WTC11 (cell line): ENCODE data around the gene UNC13D. TPM values are rescaled to one million over a fixed set of nuclear protein-coding genes. Genes with fewer than 3 reads are reported as not detected.

Source experiments
- ATAC-seq: fragments of 200-7000 bp; cut with Tn5 transposase; 2 replicates; pipeline ENCODE4 v1.10.0; 2021; ENCODE audit warnings: mild to moderate bottlenecking, moderate library complexity
- CTCF ChIA-PET: fragments of 300-600 bp; sonication (Branson Sonifier 250); formaldehyde crosslinking; loops from one replicate; lab custom pipeline; 2021; ENCODE audit warnings: antibody characterized with exemption; lab: Charles Lee
- POLR2A ChIA-PET: fragments of 350-600 bp; sonication (Branson Sonifier 250); formaldehyde crosslinking; loops from one replicate; lab custom pipeline; 2021; ENCODE audit warnings: antibody characterized with exemption; lab: Charles Lee
- DNase-seq: peaks from one replicate; pipeline ENCODE4 v3.0.0; 2021; ENCODE audit warnings: low spot score
- H3K27ac Mint-ChIP-seq: 2 replicates; pipeline ENCODE4 v1.8.0; 2021; ENCODE audit warnings: mixed read lengths
- H3K27me3 Mint-ChIP-seq: 2 replicates; pipeline ENCODE4 v1.8.0; 2021; ENCODE audit warnings: low read depth, mild to moderate bottlenecking, moderate library complexity, mixed read lengths
- H3K36me3 Mint-ChIP-seq: 2 replicates; pipeline ENCODE4 v1.8.0; 2021; ENCODE audit warnings: mixed read lengths
- H3K4me1 Mint-ChIP-seq: 2 replicates; pipeline ENCODE4 v1.8.0; 2022; ENCODE audit warnings: mixed read lengths
- H3K4me3 Mint-ChIP-seq: 2 replicates; pipeline ENCODE4 v1.8.0; 2021; ENCODE audit warnings: mild to moderate bottlenecking, moderate library complexity, mixed read lengths
- H3K9me3 Mint-ChIP-seq: 2 replicates; pipeline ENCODE4 v1.8.0; 2021; ENCODE audit warnings: mixed read lengths
- CBFB ChIP-seq: sonication (generic); formaldehyde crosslinking; IDR thresholded peaks from 2 replicates; pipeline ENCODE4 v1.8.1; 2022; ENCODE audit warnings: mild to moderate bottlenecking, low read depth, missing genetic modification reagents
- E2F4 ChIP-seq: sonication (generic); formaldehyde crosslinking; IDR thresholded peaks from 2 replicates; pipeline ENCODE4 v1.8.1; 2022; ENCODE audit warnings: low read depth, mild to moderate bottlenecking, moderate library complexity, missing genetic modification reagents, borderline replicate concordance
- E2F5 ChIP-seq: sonication (generic); formaldehyde crosslinking; IDR thresholded peaks from 2 replicates; pipeline ENCODE4 v1.8.1; 2022; ENCODE audit warnings: mild to moderate bottlenecking, moderate library complexity, missing genetic modification reagents
- KAT7 ChIP-seq: sonication (generic); formaldehyde crosslinking; IDR thresholded peaks from 2 replicates; pipeline ENCODE4 v1.8.1; 2023; ENCODE audit warnings: missing genetic modification reagents, mild to moderate bottlenecking, borderline replicate concordance
- MAX ChIP-seq: sonication (generic); formaldehyde crosslinking; IDR thresholded peaks from 2 replicates; pipeline ENCODE4 v1.8.0; 2022; ENCODE audit warnings: mild to moderate bottlenecking, missing genetic modification reagents
- NFATC4 ChIP-seq: fragments of 250-450 bp; sonication (Bioruptor Pico); IDR thresholded peaks from 2 replicates; pipeline ENCODE4 v1.9.0; 2021; ENCODE audit warnings: mild to moderate bottlenecking
- NFE2L1 ChIP-seq: sonication (generic); formaldehyde crosslinking; IDR thresholded peaks from 2 replicates; pipeline ENCODE4 v1.8.1; 2023; ENCODE audit warnings: missing genetic modification reagents
- NFYB ChIP-seq: sonication (generic); formaldehyde crosslinking; conservative IDR thresholded peaks from 2 replicates; pipeline ENCODE4 v1.8.0; 2022; ENCODE audit warnings: low read depth, missing genetic modification reagents
- OVOL2 ChIP-seq: fragments of 250-450 bp; sonication (Bioruptor Pico); IDR thresholded peaks from 2 replicates; pipeline ENCODE4 v1.9.0; 2021; ENCODE audit warnings: mild to moderate bottlenecking, borderline replicate concordance
- PREB ChIP-seq: sonication (generic); formaldehyde crosslinking; IDR thresholded peaks from 2 replicates; pipeline ENCODE4 v1.8.1; 2022; ENCODE audit warnings: mild to moderate bottlenecking, missing genetic modification reagents, moderate library complexity, borderline replicate concordance
- SMAD4 ChIP-seq: sonication (generic); formaldehyde crosslinking; IDR thresholded peaks from 2 replicates; pipeline ENCODE4 v1.8.0; 2022; ENCODE audit warnings: mild to moderate bottlenecking, missing genetic modification reagents
- TEAD4 ChIP-seq: sonication (generic); formaldehyde crosslinking; IDR thresholded peaks from 2 replicates; pipeline ENCODE4 v1.8.0; 2022; ENCODE audit warnings: mild to moderate bottlenecking, missing genetic modification reagents
- ZNF138 ChIP-seq: sonication (generic); formaldehyde crosslinking; conservative IDR thresholded peaks from 2 replicates; pipeline ENCODE4 v1.8.1; 2022; ENCODE audit warnings: mild to moderate bottlenecking, moderate library complexity, missing genetic modification reagents
- ZNF317 ChIP-seq: sonication (generic); formaldehyde crosslinking; IDR thresholded peaks from 2 replicates; pipeline ENCODE4 v1.8.1; 2023; ENCODE audit warnings: low read depth, mild to moderate bottlenecking, moderate library complexity, missing genetic modification reagents, borderline replicate concordance
- ZNF396 ChIP-seq: fragments of 250-450 bp; sonication (Bioruptor Pico); IDR thresholded peaks from 2 replicates; pipeline ENCODE4 v1.8.0; 2021; ENCODE audit warnings: mild to moderate bottlenecking, moderate library complexity, borderline replicate concordance
- ZNF423 ChIP-seq: fragments of 250-450 bp; sonication (Bioruptor Pico); IDR thresholded peaks from 2 replicates; pipeline ENCODE4 v2.1.2; 2022; ENCODE audit warnings: mild to moderate bottlenecking, moderate library complexity
- total RNA-seq: library from RNA; stranded (reverse); gene quantifications from 3 replicates; pipeline ENCODE4 v1.2.3, GENCODE V29; 2021
- TF ChIP-seq, protein P1 (sequence below): sonication (generic); formaldehyde crosslinking; IDR thresholded peaks from 2 replicates; pipeline ENCODE4 v1.8.1; 2023; ENCODE audit warnings: mild to moderate bottlenecking, missing genetic modification reagents, borderline replicate concordance
- TF ChIP-seq, protein P2 (sequence below): sonication (generic); formaldehyde crosslinking; IDR thresholded peaks from 2 replicates; pipeline ENCODE4 v1.8.0; 2022; ENCODE audit warnings: mild to moderate bottlenecking, missing genetic modification reagents
- TF ChIP-seq, protein P3 (sequence below): sonication (generic); formaldehyde crosslinking; conservative IDR thresholded peaks from 2 replicates; pipeline ENCODE4 v1.8.1; 2022; ENCODE audit warnings: mild to moderate bottlenecking, missing genetic modification reagents

UNC13D gene
- total RNA-seq, 1 experiment from 2014 or later, result 13.1 TPM

GRCh38 chr17:75823257-75824041 is 20.8 kb downstream of the UNC13D start:
- CTCF ChIA-PET, result interaction anchor here (1.2 to 3.9 kb wide), 3 partner anchors 38 to 73 kb away, joined by 4 to 25 read pairs (median 6); no protein-coding TSS in a partner anchor
- POLR2A ChIA-PET, result no interaction called here
- no peaks in the 10 kb centered on the region for H3K9me3 Mint-ChIP-seq

DNA sequence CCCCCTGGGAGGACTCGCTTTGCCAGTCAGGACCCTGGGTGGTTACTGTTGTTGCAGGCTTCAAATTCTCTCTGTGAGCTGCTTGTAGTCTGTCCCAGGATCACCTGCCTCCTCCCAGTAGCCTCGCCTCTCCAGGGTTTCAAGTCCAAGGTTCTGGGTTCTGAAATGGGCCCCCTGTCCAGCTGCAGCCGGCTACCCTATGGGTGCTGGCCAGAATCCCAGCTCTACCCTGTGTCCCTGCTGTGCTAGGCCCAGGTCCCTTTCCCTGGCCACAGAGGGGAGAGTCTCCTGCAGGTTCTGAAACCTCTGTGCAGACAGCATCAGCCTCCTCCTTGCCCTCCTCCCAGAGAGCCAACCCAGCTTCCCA is 21.4 kb downstream of the UNC13D start:
- peaks cover 5% of the 10 kb centered on the region for H3K4me1 Mint-ChIP-seq
- no peak overlapping the region for H3K4me3 Mint-ChIP-seq
- DNase-seq (no peak), ATAC-seq (no peak)
- POLR2A ChIA-PET, result no interaction called here
- H3K9me3 Mint-ChIP-seq, result no peaks in the 10 kb centered on the region
- H3K27me3 Mint-ChIP-seq, result no peaks in the 10 kb centered on the region
- H3K27ac Mint-ChIP-seq, result no peak overlapping the region
- peaks cover 36% of the 10 kb centered on the region for H3K36me3 Mint-ChIP-seq
- CTCF ChIA-PET, result interaction anchor here (1.2 to 1.4 kb wide), 3 partner anchors 7 to 73 kb away, joined by 4 to 6 read pairs (median 6); no protein-coding TSS in a partner anchor
- TF ChIP-seq, protein P1, sequence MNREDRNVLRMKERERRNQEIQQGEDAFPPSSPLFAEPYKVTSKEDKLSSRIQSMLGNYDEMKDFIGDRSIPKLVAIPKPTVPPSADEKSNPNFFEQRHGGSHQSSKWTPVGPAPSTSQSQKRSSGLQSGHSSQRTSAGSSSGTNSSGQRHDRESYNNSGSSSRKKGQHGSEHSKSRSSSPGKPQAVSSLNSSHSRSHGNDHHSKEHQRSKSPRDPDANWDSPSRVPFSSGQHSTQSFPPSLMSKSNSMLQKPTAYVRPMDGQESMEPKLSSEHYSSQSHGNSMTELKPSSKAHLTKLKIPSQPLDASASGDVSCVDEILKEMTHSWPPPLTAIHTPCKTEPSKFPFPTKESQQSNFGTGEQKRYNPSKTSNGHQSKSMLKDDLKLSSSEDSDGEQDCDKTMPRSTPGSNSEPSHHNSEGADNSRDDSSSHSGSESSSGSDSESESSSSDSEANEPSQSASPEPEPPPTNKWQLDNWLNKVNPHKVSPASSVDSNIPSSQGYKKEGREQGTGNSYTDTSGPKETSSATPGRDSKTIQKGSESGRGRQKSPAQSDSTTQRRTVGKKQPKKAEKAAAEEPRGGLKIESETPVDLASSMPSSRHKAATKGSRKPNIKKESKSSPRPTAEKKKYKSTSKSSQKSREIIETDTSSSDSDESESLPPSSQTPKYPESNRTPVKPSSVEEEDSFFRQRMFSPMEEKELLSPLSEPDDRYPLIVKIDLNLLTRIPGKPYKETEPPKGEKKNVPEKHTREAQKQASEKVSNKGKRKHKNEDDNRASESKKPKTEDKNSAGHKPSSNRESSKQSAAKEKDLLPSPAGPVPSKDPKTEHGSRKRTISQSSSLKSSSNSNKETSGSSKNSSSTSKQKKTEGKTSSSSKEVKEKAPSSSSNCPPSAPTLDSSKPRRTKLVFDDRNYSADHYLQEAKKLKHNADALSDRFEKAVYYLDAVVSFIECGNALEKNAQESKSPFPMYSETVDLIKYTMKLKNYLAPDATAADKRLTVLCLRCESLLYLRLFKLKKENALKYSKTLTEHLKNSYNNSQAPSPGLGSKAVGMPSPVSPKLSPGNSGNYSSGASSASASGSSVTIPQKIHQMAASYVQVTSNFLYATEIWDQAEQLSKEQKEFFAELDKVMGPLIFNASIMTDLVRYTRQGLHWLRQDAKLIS (CRISPR knock-in tag), result no peak
- TF ChIP-seq ZNF317 (CRISPR knock-in tag) (no peak), ZNF396 (CRISPR knock-in tag) (no peak), PREB (CRISPR knock-in tag) (no peak), ZNF423 (no peak), KAT7 (CRISPR knock-in tag) (no peak), OVOL2 (CRISPR knock-in tag) (no peak), E2F4 (CRISPR knock-in tag) (no peak), CBFB (CRISPR knock-in tag) (no peak), NFYB (CRISPR knock-in tag) (no peak), MAX (no peak)
- TF ChIP-seq, protein P2, sequence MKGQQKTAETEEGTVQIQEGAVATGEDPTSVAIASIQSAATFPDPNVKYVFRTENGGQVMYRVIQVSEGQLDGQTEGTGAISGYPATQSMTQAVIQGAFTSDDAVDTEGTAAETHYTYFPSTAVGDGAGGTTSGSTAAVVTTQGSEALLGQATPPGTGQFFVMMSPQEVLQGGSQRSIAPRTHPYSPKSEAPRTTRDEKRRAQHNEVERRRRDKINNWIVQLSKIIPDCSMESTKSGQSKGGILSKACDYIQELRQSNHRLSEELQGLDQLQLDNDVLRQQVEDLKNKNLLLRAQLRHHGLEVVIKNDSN, result no peak

More at GRCh38 chr17:75823257-75824041, 20.8 kb downstream of the UNC13D start:
- Mint-ChIP-seq H3K4me3 (no peak overlapping the region), H3K4me1 (peaks cover 11% of the 10 kb centered on the region), H3K27me3 (no peaks in the 10 kb centered on the region), H3K27ac (no peak overlapping the region), H3K36me3 (peaks cover 34% of the 10 kb centered on the region)
- TF ChIP-seq NFATC4 (CRISPR knock-in tag), result no peak
- no peak for TF ChIP-seq E2F5
- no peak for TF ChIP-seq CBFB (CRISPR knock-in tag)
- no peak for TF ChIP-seq SMAD4 (CRISPR knock-in tag)
- TF ChIP-seq NFE2L1 (CRISPR knock-in tag), result no peak
- TF ChIP-seq MAX, result no peak
- TF ChIP-seq, protein P3, sequence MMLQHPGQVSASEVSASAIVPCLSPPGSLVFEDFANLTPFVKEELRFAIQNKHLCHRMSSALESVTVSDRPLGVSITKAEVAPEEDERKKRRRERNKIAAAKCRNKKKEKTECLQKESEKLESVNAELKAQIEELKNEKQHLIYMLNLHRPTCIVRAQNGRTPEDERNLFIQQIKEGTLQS, result no peak
- TF ChIP-seq TEAD4 (CRISPR knock-in tag), result no peak
- TF ChIP-seq ZNF396 (CRISPR knock-in tag), result no peak
- TF ChIP-seq E2F4 (CRISPR knock-in tag), result no peak
- no peak for TF ChIP-seq ZNF317 (CRISPR knock-in tag)
- no peak for TF ChIP-seq ZNF138
- ATAC-seq (no peak), DNase-seq (no peak)
